GM19193 (cell line): ENCODE results near the gene ANKHD1.

Source experiments
- POLR2A ChIP-seq: IDR thresholded peaks from 4 replicates; pipeline ENCODE4 v1.6.1; 2011; ENCODE audit not compliant: insufficient read depth, insufficient read length; ENCODE audit errors: extremely low read depth

The ANKHD1 gene

GRCh38 chr5:140393738-140394137 is 7.9 kb upstream of the ANKHD1 start:
- no peak for TF ChIP-seq POLR2A

- TF ChIP-seq POLR2A, result no peak
Observed at GRCh38 chr5:140398379-140398811, 3.2 kb upstream of the ANKHD1 start.

- no peak for TF ChIP-seq POLR2A
Observed at GRCh38 chr5:140399979-140400729, 1.5 kb upstream of the ANKHD1 start.

- TF ChIP-seq POLR2A, result peak; percentile 83
Observed at GRCh38 chr5:140400730-140401361, 787 bp upstream of the ANKHD1 start.

- TF ChIP-seq POLR2A, result no peak
Observed at GRCh38 chr5:140402258-140403074, 833 bp downstream of the ANKHD1 start.

- no peak for TF ChIP-seq POLR2A
Observed at GRCh38 chr5:140403613-140404012, 2.0 kb downstream of the ANKHD1 start.

GRCh38 chr5:140408750-140409241 is 7.2 kb downstream of the ANKHD1 start:
- TF ChIP-seq POLR2A, result no peak

GRCh38 chr5:140413230-140413629 is 11.6 kb downstream of the ANKHD1 start:
- no peak for TF ChIP-seq POLR2A

- no peak for TF ChIP-seq POLR2A
Observed at GRCh38 chr5:140417235-140417634, 15.6 kb downstream of the ANKHD1 start.

GRCh38 chr5:140418862-140419520 is 17.4 kb downstream of the ANKHD1 start:
- no peak for TF ChIP-seq POLR2A

GRCh38 chr5:140420226-140420570 is 18.6 kb downstream of the ANKHD1 start:
- no peak for TF ChIP-seq POLR2A

- no peak for TF ChIP-seq POLR2A
Observed at GRCh38 chr5:140420665-140421361, 19.2 kb downstream of the ANKHD1 start.

GRCh38 chr5:140423609-140424008 is 22.0 kb downstream of the ANKHD1 start:
- TF ChIP-seq POLR2A, result no peak

- TF ChIP-seq POLR2A, result no peak
Observed at GRCh38 chr5:140424135-140424534, 22.5 kb downstream of the ANKHD1 start.

- TF ChIP-seq POLR2A, result no peak
Observed at GRCh38 chr5:140429724-140430123, 28.1 kb downstream of the ANKHD1 start.

- no peak for TF ChIP-seq POLR2A
Observed at GRCh38 chr5:140432212-140432611, 30.6 kb downstream of the ANKHD1 start.
